ENCODE data around the gene GLIS2.
"Not testable (repeated sequence)": the region's sequence is repeated elsewhere in the genome, so short reads cannot be mapped to it uniquely, and the experiment has no call there.

The GLIS2 gene

GRCh38 chr16:4338712-4339299 lies 22.9 kb downstream of the GLIS2 start:
- Histone ChIP-seq H3K4me1 (ENCODE audit: insufficient read depth, low read length) (no peaks in the 10 kb centered on the region), H3K4me3 (ENCODE audit: low read length) (no peak overlapping the region), H3K9me3 (ENCODE audit: low read length) (no peaks in the 10 kb centered on the region), H3K36me3 (ENCODE audit: insufficient read depth, low read length) (peaks cover 46% of the 10 kb centered on the region), H2AFZ (ENCODE audit: low read depth, low read length) (no peak overlapping the region), H3K27me3 (ENCODE audit: insufficient read depth, low read length) (no peaks in the 10 kb centered on the region)

GRCh38 chr16:4339455-4339854 lies 23.6 kb downstream of the GLIS2 start:
- no peaks in the 10 kb centered on the region for H3K4me1 ChIP-seq (ENCODE audit: insufficient read depth, low read length)
- H3K27me3 ChIP-seq (ENCODE audit: insufficient read depth, low read length), result no peaks in the 10 kb centered on the region
- no peaks in the 10 kb centered on the region for H3K9me3 ChIP-seq (ENCODE audit: low read length)
- no peak overlapping the region for H2AFZ ChIP-seq (ENCODE audit: low read depth, low read length)
- peaks cover 46% of the 10 kb centered on the region for H3K36me3 ChIP-seq (ENCODE audit: insufficient read depth, low read length)
- H3K4me3 ChIP-seq (ENCODE audit: low read length), result no peak overlapping the region

- no peaks in the 10 kb centered on the region for H3K9me3 ChIP-seq (ENCODE audit: low read length)
- H3K27me3 ChIP-seq (ENCODE audit: insufficient read depth, low read length), result no peaks in the 10 kb centered on the region
- H3K36me3 ChIP-seq (ENCODE audit: insufficient read depth, low read length), result peaks cover 41% of the 10 kb centered on the region
- no peaks in the 10 kb centered on the region for H3K4me1 ChIP-seq (ENCODE audit: insufficient read depth, low read length)
- H3K4me3 ChIP-seq (ENCODE audit: low read length), result no peak overlapping the region
- H2AFZ ChIP-seq (ENCODE audit: low read depth, low read length), result no peak overlapping the region
Observed at GRCh38 chr16:4339909-4340308, 24.0 kb downstream of the GLIS2 start.

GRCh38 chr16:4340443-4340842 lies 24.6 kb downstream of the GLIS2 start:
- H3K4me1 ChIP-seq (ENCODE audit: insufficient read depth, low read length), result no peaks in the 10 kb centered on the region
- no peak overlapping the region for H2AFZ ChIP-seq (ENCODE audit: low read depth, low read length)
- no peak overlapping the region for H3K4me3 ChIP-seq (ENCODE audit: low read length)
- H3K36me3 ChIP-seq (ENCODE audit: insufficient read depth, low read length), result peaks cover 36% of the 10 kb centered on the region
- H3K9me3 ChIP-seq (ENCODE audit: low read length), result no peaks in the 10 kb centered on the region
- no peaks in the 10 kb centered on the region for H3K27me3 ChIP-seq (ENCODE audit: insufficient read depth, low read length)

- no peak overlapping the region for H2AFZ ChIP-seq (ENCODE audit: low read depth, low read length)
- H3K27me3 ChIP-seq (ENCODE audit: insufficient read depth, low read length), result no peaks in the 10 kb centered on the region
- peaks cover 28% of the 10 kb centered on the region for H3K36me3 ChIP-seq (ENCODE audit: insufficient read depth, low read length)
- H3K9me3 ChIP-seq (ENCODE audit: low read length), result no peaks in the 10 kb centered on the region
- no peak overlapping the region for H3K4me3 ChIP-seq (ENCODE audit: low read length)
- H3K4me1 ChIP-seq (ENCODE audit: insufficient read depth, low read length), result no peaks in the 10 kb centered on the region
Observed at GRCh38 chr16:4341250-4341649, 25.4 kb downstream of the GLIS2 start.

GRCh38 chr16:4342866-4343744 lies 27.2 kb downstream of the GLIS2 start:
- no peak overlapping the region for H3K4me3 ChIP-seq (ENCODE audit: low read length)
- no peak overlapping the region for H2AFZ ChIP-seq (ENCODE audit: low read depth, low read length)
- H3K4me1 ChIP-seq (ENCODE audit: insufficient read depth, low read length), result no peaks in the 10 kb centered on the region
- no peaks in the 10 kb centered on the region for H3K9me3 ChIP-seq (ENCODE audit: low read length)
- no peaks in the 10 kb centered on the region for H3K27me3 ChIP-seq (ENCODE audit: insufficient read depth, low read length)
- peaks cover 15% of the 10 kb centered on the region for H3K36me3 ChIP-seq (ENCODE audit: insufficient read depth, low read length)

- not testable (repeated sequence) for H3K4me3 ChIP-seq (ENCODE audit: low read length)
- H3K36me3 ChIP-seq (ENCODE audit: insufficient read depth, low read length), result peaks cover 12% of the 10 kb centered on the region
Observed at GRCh38 chr16:4344300-4344982, 28.6 kb downstream of the GLIS2 start.

GRCh38 chr16:4344983-4345835 lies 29.3 kb downstream of the GLIS2 start:
- Histone ChIP-seq H3K27me3 (ENCODE audit: insufficient read depth, low read length) (no peaks in the 10 kb centered on the region), H2AFZ (ENCODE audit: low read depth, low read length) (no peak overlapping the region), H3K36me3 (ENCODE audit: insufficient read depth, low read length) (peaks cover 7% of the 10 kb centered on the region), H3K4me1 (ENCODE audit: insufficient read depth, low read length) (no peaks in the 10 kb centered on the region), H3K4me3 (ENCODE audit: low read length) (no peak overlapping the region), H3K9me3 (ENCODE audit: low read length) (no peaks in the 10 kb centered on the region)

More at GRCh38 chr16:4344300-4344982, 28.6 kb downstream of the GLIS2 start:
- not testable (repeated sequence) for H3K4me1 ChIP-seq (ENCODE audit: insufficient read depth, low read length); H2AFZ ChIP-seq (ENCODE audit: low read depth, low read length); H3K27me3 ChIP-seq (ENCODE audit: insufficient read depth, low read length); H3K9me3 ChIP-seq (ENCODE audit: low read length)

GRCh38 chr16:4345836-4346781 lies 30.2 kb downstream of the GLIS2 start:
- peaks cover 4% of the 10 kb centered on the region for H3K4me1 ChIP-seq (ENCODE audit: insufficient read depth, low read length)
- no peak overlapping the region for H3K4me3 ChIP-seq (ENCODE audit: low read length)

GRCh38 chr16:4347010-4347409 lies 31.1 kb downstream of the GLIS2 start:
- H3K27me3 ChIP-seq (ENCODE audit: insufficient read depth, low read length), result no peaks in the 10 kb centered on the region
- H3K9me3 ChIP-seq (ENCODE audit: low read length), result no peaks in the 10 kb centered on the region
- peaks cover 9% of the 10 kb centered on the region for H3K4me1 ChIP-seq (ENCODE audit: insufficient read depth, low read length)
- H2AFZ ChIP-seq (ENCODE audit: low read depth, low read length), result no peak overlapping the region
- no peak overlapping the region for H3K4me3 ChIP-seq (ENCODE audit: low read length)
- no peaks in the 10 kb centered on the region for H3K36me3 ChIP-seq (ENCODE audit: insufficient read depth, low read length)

More at GRCh38 chr16:4345836-4346781, 30.2 kb downstream of the GLIS2 start:
- no peak overlapping the region for H2AFZ ChIP-seq (ENCODE audit: low read depth, low read length)
- H3K9me3 ChIP-seq (ENCODE audit: low read length), result no peaks in the 10 kb centered on the region
- H3K27me3 ChIP-seq (ENCODE audit: insufficient read depth, low read length), result no peaks in the 10 kb centered on the region
- H3K36me3 ChIP-seq (ENCODE audit: insufficient read depth, low read length), result no peaks in the 10 kb centered on the region

GRCh38 chr16:4347765-4348509 lies 32.1 kb downstream of the GLIS2 start:
- Histone ChIP-seq H3K9me3 (ENCODE audit: low read length) (no peaks in the 10 kb centered on the region), H3K4me3 (ENCODE audit: low read length) (no peak overlapping the region), H3K27me3 (ENCODE audit: insufficient read depth, low read length) (no peaks in the 10 kb centered on the region), H3K36me3 (ENCODE audit: insufficient read depth, low read length) (no peaks in the 10 kb centered on the region), H3K4me1 (ENCODE audit: insufficient read depth, low read length) (peaks cover 9% of the 10 kb centered on the region), H2AFZ (ENCODE audit: low read depth, low read length) (no peak overlapping the region)
